SH-SY5Y (cell line): Measurements from ENCODE around the gene ELMO1.

ENCODE experiments used
- GATA2 ChIP-seq: IDR thresholded peaks from 2 replicates; pipeline ENCODE4 v1.6.1; 2011; ENCODE audit warnings: mild to moderate bottlenecking, low read depth, low read length
- GATA3 ChIP-seq: IDR thresholded peaks from 2 replicates; pipeline ENCODE4 v1.6.1; 2011; ENCODE audit warnings: low read depth, mild to moderate bottlenecking, low read length, moderate library complexity

DNA sequence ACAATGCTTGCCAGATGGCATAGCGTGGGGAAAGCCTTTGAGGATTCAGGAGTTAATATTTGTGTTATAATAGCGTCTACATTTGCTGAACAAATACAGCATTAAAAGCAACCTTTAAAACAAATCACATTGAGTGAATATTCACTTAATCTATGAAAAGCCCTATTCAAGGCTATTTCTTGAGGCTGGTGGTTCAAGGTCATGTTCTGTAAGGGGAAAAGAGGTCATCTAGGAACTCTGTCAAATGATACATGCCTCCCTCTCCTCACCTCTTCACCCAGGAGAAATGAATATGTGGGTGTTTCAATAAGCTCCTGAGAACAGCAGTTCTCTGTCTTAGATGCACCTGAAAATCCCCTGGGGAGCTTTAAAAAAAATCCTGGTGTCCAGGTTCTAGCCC is 303.0 kb downstream of the ELMO1 start:
- TF ChIP-seq GATA3 (no peak), GATA2 (no peak)
